Neural progenitor cell (in vitro differentiated cells): ENCODE data around the gene CNOT4. TPM values are rescaled to one million over a fixed set of nuclear protein-coding genes. Genes with fewer than 3 reads are reported as not detected.

Source experiments
- DNase-seq: peaks from one replicate; pipeline ENCODE4 v3.0.0-alpha.2; 2016; ENCODE audit warnings: low spot score
- H2AFZ ChIP-seq: fragments of 200-600 bp; sonication (generic); replicated peaks from 2 replicates; pipeline ENCODE4 v1.6.1; 2016; ENCODE audit warnings: antibody characterized with exemption
- H3F3A ChIP-seq: fragments of 200-600 bp; sonication (generic); 2 replicates; pipeline ENCODE4 v1.6.1; 2016; ENCODE audit warnings: antibody characterized with exemption, low read depth
- H3K27ac ChIP-seq: fragments of 200-600 bp; sonication (generic); 2 replicates; pipeline ENCODE4 v1.5.1; 2016; ENCODE audit warnings: mild to moderate bottlenecking
- H3K27me3 ChIP-seq: fragments of 200-600 bp; sonication (generic); 2 replicates; pipeline ENCODE4 v1.6.1; 2016; ENCODE audit warnings: mild to moderate bottlenecking, moderate library complexity
- H3K36me3 ChIP-seq: fragments of 200-600 bp; sonication (generic); 2 replicates; pipeline ENCODE4 v1.5.1; 2016
- H3K4me1 ChIP-seq: fragments of 200-600 bp; sonication (generic); 2 replicates; pipeline ENCODE4 v1.6.1; 2016; ENCODE audit warnings: mixed run types
- H3K4me2 ChIP-seq: fragments of 200-600 bp; sonication (generic); 2 replicates; pipeline ENCODE4 v1.6.1; 2016
- H3K4me3 ChIP-seq: fragments of 200-600 bp; sonication (generic); 2 replicates; pipeline ENCODE4 v1.5.1; 2016
- H3K79me2 ChIP-seq: fragments of 200-600 bp; sonication (generic); 2 replicates; pipeline ENCODE4 v1.6.1; 2016; ENCODE audit warnings: low read depth
- H3K9ac ChIP-seq: fragments of 200-600 bp; sonication (generic); 2 replicates; pipeline ENCODE4 v1.6.1; 2016
- H3K9me3 ChIP-seq: fragments of 200-600 bp; sonication (generic); 2 replicates; pipeline ENCODE4 v1.5.1; 2016; ENCODE audit warnings: low read depth
- H4K20me1 ChIP-seq: fragments of 200-600 bp; sonication (generic); 2 replicates; pipeline ENCODE4 v1.6.1; 2016; ENCODE audit warnings: low read depth
- H3K27ac Mint-ChIP-seq: 3 replicates; pipeline ENCODE4 v1.8.0; 2021; ENCODE audit warnings: mixed read lengths
- H3K27me3 Mint-ChIP-seq: 2 replicates; pipeline ENCODE4 v1.8.0; 2022; ENCODE audit warnings: low read depth, mild to moderate bottlenecking, inconsistent platforms, moderate library complexity, mixed read lengths; ENCODE audit not compliant: insufficient read depth
- H3K36me3 Mint-ChIP-seq: 3 replicates; pipeline ENCODE4 v1.8.0; 2021; ENCODE audit warnings: mixed read lengths
- H3K4me1 Mint-ChIP-seq: 3 replicates; pipeline ENCODE4 v1.8.0; 2021; ENCODE audit warnings: mixed read lengths
- H3K4me3 Mint-ChIP-seq: 3 replicates; pipeline ENCODE4 v1.8.0; 2021; ENCODE audit warnings: mild to moderate bottlenecking, moderate library complexity, mixed read lengths
- H3K9me3 Mint-ChIP-seq: 3 replicates; pipeline ENCODE4 v1.8.0; 2020; ENCODE audit warnings: mixed read lengths
- CTCF ChIP-seq: fragments of 200-600 bp; sonication (generic); IDR thresholded peaks from 2 replicates; pipeline ENCODE4 v1.5.1; 2017; ENCODE audit warnings: antibody characterized with exemption, mild to moderate bottlenecking
- EZH2 ChIP-seq: fragments of 200-600 bp; sonication (generic); IDR thresholded peaks from 2 replicates; pipeline ENCODE4 v1.6.1; 2017; ENCODE audit warnings: antibody characterized with exemption, mild to moderate bottlenecking, moderate library complexity
- EZH2phosphoT487 ChIP-seq: fragments of 200-600 bp; sonication (generic); IDR thresholded peaks from 2 replicates; pipeline ENCODE4 v1.6.1; 2017; ENCODE audit warnings: antibody characterized with exemption
- total RNA-seq: library from RNA; depleted of rRNA; stranded (reverse); fragments of >200 nt; gene quantifications from 2 replicates; pipeline ENCODE4 v1.2.3, GENCODE V29; 2015; ENCODE audit warnings: low replicate concordance

The CNOT4 gene
- total RNA-seq, 1 donor from 2014 or later: 21.4 TPM

- H3K36me3 Mint-ChIP-seq: peaks cover 2% of the 10 kb centered on the region
- no peak for TF ChIP-seq EZH2phosphoT487
- no peak for TF ChIP-seq CTCF
- no peak for TF ChIP-seq EZH2
- Histone ChIP-seq H3K4me3 (no peak overlapping the region), H3K27me3 (no peaks in the 10 kb centered on the region), H3K4me1 (peaks cover 9% of the 10 kb centered on the region), H3K4me2 (no peak overlapping the region), H4K20me1 (no peaks in the 10 kb centered on the region), H3K36me3 (no peaks in the 10 kb centered on the region), H3K27ac (no peak overlapping the region), H2AFZ (no peak overlapping the region), H3F3A (no peaks in the 10 kb centered on the region), H3K79me2 (no peaks in the 10 kb centered on the region), H3K9me3 (no peaks in the 10 kb centered on the region), H3K9ac (no peak overlapping the region)
- H3K27ac Mint-ChIP-seq: no peak overlapping the region
- peaks cover 5% of the 10 kb centered on the region for H3K4me1 Mint-ChIP-seq
- no peaks in the 10 kb centered on the region for H3K27me3 Mint-ChIP-seq
- H3K9me3 Mint-ChIP-seq: no peaks in the 10 kb centered on the region
- no peak for DNase-seq
- H3K4me3 Mint-ChIP-seq: no peak overlapping the region
These were observed 106.6 kb downstream of the CNOT4 start for GRCh38 chr7:135403302-135403701.

DNA sequence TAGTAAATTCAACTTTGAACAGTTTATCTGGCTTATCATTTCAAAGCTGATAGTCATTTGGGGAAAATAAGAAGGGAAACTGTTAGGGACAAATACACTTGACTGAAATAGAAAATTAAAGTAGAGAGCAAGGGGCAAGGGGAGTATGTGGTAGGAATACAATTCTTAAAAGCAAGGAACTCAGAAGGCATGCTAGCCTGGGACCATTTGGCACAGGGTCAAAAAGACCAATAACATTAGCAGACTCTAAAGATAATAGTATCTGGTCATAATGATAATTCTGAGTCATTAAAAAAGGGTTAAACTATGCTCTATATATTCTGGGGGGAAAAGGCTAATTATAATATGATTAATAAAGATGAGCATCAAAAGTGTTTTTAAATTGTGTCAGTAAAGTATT, 112.2 kb downstream of the CNOT4 start:
- peaks cover 11% of the 10 kb centered on the region for H3K36me3 Mint-ChIP-seq
- H3K4me3 Mint-ChIP-seq: no peak overlapping the region
- H3K27ac Mint-ChIP-seq: no peak overlapping the region

GRCh38 chr7:135392701-135393100, 117.2 kb downstream of the CNOT4 start:
- Histone ChIP-seq H4K20me1 (peaks cover 6% of the 10 kb centered on the region), H2AFZ (no peak overlapping the region), H3K4me3 (no peak overlapping the region), H3K27me3 (no peaks in the 10 kb centered on the region), H3K4me1 (no peaks in the 10 kb centered on the region), H3K4me2 (no peak overlapping the region), H3K79me2 (no peaks in the 10 kb centered on the region), H3K9me3 (no peaks in the 10 kb centered on the region), H3K9ac (no peak overlapping the region), H3K36me3 (peaks cover 11% of the 10 kb centered on the region), H3F3A (no peaks in the 10 kb centered on the region), H3K27ac (no peak overlapping the region)
- Mint-ChIP-seq H3K4me1 (no peaks in the 10 kb centered on the region), H3K27ac (no peak overlapping the region), H3K27me3 (no peaks in the 10 kb centered on the region), H3K9me3 (no peaks in the 10 kb centered on the region), H3K4me3 (no peak overlapping the region), H3K36me3 (peaks cover 14% of the 10 kb centered on the region)
- no peak for DNase-seq
- TF ChIP-seq EZH2phosphoT487 (no peak), CTCF (no peak), EZH2 (no peak)

More for the DNA sequence above, 112.2 kb downstream of the CNOT4 start:
- Histone ChIP-seq H3K4me1 (peaks cover 9% of the 10 kb centered on the region), H2AFZ (no peak overlapping the region), H3K36me3 (peaks cover 11% of the 10 kb centered on the region), H4K20me1 (no peaks in the 10 kb centered on the region), H3K4me3 (no peak overlapping the region), H3K9me3 (no peaks in the 10 kb centered on the region), H3K4me2 (no peak overlapping the region), H3K27me3 (no peaks in the 10 kb centered on the region), H3K27ac (no peak overlapping the region), H3K9ac (no peak overlapping the region), H3K79me2 (no peaks in the 10 kb centered on the region), H3F3A (no peaks in the 10 kb centered on the region)
- Mint-ChIP-seq H3K4me1 (peaks cover 5% of the 10 kb centered on the region), H3K27me3 (no peaks in the 10 kb centered on the region), H3K9me3 (no peaks in the 10 kb centered on the region)
- TF ChIP-seq EZH2 (no peak), CTCF (no peak), EZH2phosphoT487 (no peak)
- no peak for DNase-seq
